H1 (cell line): ENCODE data around the gene GID4. TPM values are rescaled to one million over a fixed set of nuclear protein-coding genes. Genes with fewer than 3 reads are reported as not detected.

Experiments
- BRCA1 ChIP-seq: IDR thresholded peaks from 2 replicates; pipeline ENCODE4 v1.6.1; 2012; ENCODE audit warnings: low read depth, low read length, improper control_type of control experiment
- CBX5 ChIP-seq: fragments of 300-800, 300-1000 bp; sonication (generic); IDR thresholded peaks from 2 replicates; pipeline ENCODE4 v1.7.1; 2016; ENCODE audit warnings: antibody characterized with exemption, low read length, low read depth
- CEBPB ChIP-seq: IDR thresholded peaks from 2 replicates; pipeline ENCODE4 v1.6.1; 2012; ENCODE audit warnings: low read depth, low read length
- NANOG ChIP-seq: IDR thresholded peaks from 2 replicates; pipeline ENCODE4 v1.6.1; 2011; ENCODE audit warnings: low read length, low read depth, mild to moderate bottlenecking, inconsistent platforms; ENCODE audit not compliant: insufficient read depth, poor library complexity, severe bottlenecking
- SIRT6 ChIP-seq: IDR thresholded peaks from one replicate; pipeline ENCODE4 v1.7.1; 2012; ENCODE audit warnings: low read length, inconsistent platforms
- SIX5 ChIP-seq: IDR thresholded peaks from 2 replicates; pipeline ENCODE4 v1.6.1; 2011; ENCODE audit warnings: mild to moderate bottlenecking, low read depth, low read length
- SP2 ChIP-seq: IDR thresholded peaks from 2 replicates; pipeline ENCODE4 v1.6.1; 2012; ENCODE audit warnings: mild to moderate bottlenecking, low read length, inconsistent platforms
- SUZ12 ChIP-seq: fragments of 200-600 bp; sonication (generic); IDR thresholded peaks from 2 replicates; pipeline ENCODE4 v1.6.1; 2012; ENCODE audit warnings: mild to moderate bottlenecking, inconsistent platforms, low read length, moderate library complexity, mixed read lengths
- TCF12 ChIP-seq: IDR thresholded peaks from 2 replicates; pipeline ENCODE4 v1.6.1; 2011; ENCODE audit warnings: low read depth, mild to moderate bottlenecking, low read length
- polyA plus RNA-seq, 7 experiments: library from polyadenylated mRNA; depleted of rRNA in 3 of 7; stranded (reverse) in 5 of 7; unstranded in 2 of 7; fragments of >200 nt in 5 of 7; fragments of 200-250 nt in 2 of 7; gene quantifications; 1 replicate in 5 of 7; 2 replicates in 1 of 7; 4 replicates in 1 of 7; pipeline versions ENCODE4 v1.2.1 to v1.2.3, GENCODE V29; 2011 to 2013; ENCODE audit warnings: missing spikeins in 2 of 7, mixed read lengths in 2 of 7
- total RNA-seq: library from RNA; stranded (reverse); fragmentation: NEBNext Ultra II Directional; extraction: Animal tissue kit (Norgen Biotek cat#: 25700); gene quantifications from 2 replicates; pipeline ENCODE4 v1.2.1, GENCODE V29; 2021
- TF ChIP-seq, protein P1 (sequence below), 3 experiments: IDR thresholded peaks; 1 replicate in 2 of 3; 2 replicates in 1 of 3; pipeline versions ENCODE4 v1.5.1 to v1.6.1; 2011; ENCODE audit warnings: low read length in 3 of 3, mild to moderate bottlenecking in 3 of 3, inconsistent platforms in 2 of 3, low read depth in 1 of 3, moderate library complexity in 1 of 3; ENCODE audit not compliant: insufficient read depth in 1 of 3; ENCODE audit errors: control extremely low read depth in 1 of 3

Gene GID4
- total and polyA plus RNA-seq, 2 of the 8 experiments (the other 6 are each of a cell fraction or from before 2014, with no cell fraction given), result 5.6 to 15.0 TPM

DNA sequence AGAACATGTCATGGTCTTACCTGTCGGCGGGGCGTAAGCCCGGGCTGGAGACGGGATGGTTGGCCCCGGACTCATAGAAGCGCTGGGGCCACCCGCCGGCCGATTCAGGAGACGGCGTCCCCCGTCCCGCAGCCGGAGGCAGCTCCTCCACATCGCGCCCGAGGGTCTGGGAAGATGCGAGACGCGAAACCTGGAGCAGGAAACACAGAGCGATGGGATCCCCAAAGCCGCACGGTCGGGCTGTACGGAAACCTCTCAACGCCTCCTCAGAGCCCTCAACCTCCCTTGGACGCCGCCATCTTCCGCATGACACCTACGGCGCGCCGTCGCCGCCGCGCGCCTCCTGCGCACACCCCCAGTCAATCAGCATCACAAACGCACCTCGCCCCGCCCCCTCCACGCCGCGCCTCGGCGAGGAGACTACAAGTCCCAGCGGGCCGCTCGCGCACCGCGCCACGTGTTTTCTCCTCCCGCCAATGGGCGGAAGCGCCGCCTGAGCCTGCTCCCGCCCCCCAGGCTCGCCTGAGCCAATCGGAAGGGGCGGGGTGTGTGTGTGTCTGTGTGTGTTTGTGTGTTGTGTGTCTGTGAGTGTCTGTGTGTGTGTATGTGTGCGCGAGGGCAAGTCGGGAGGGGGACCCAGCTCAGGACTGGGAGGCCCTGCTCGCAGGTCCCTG, at the start of gene GID4, which contains the start of gene ATPAF2 (continued):
- TF ChIP-seq CBX5 (no peak), SIX5 (peak; percentile 83), SP2 (peak; percentile 62), SUZ12 (no peak), BRCA1 (no peak; the same call in 1 of the 2 replicates), CEBPB (no peak), SIRT6 (no peak), TCF12 (0 out of 2 replicates have a peak, but pooled peaks have one; percentile 21), NANOG (no peak)
- TF ChIP-seq, protein P1, sequence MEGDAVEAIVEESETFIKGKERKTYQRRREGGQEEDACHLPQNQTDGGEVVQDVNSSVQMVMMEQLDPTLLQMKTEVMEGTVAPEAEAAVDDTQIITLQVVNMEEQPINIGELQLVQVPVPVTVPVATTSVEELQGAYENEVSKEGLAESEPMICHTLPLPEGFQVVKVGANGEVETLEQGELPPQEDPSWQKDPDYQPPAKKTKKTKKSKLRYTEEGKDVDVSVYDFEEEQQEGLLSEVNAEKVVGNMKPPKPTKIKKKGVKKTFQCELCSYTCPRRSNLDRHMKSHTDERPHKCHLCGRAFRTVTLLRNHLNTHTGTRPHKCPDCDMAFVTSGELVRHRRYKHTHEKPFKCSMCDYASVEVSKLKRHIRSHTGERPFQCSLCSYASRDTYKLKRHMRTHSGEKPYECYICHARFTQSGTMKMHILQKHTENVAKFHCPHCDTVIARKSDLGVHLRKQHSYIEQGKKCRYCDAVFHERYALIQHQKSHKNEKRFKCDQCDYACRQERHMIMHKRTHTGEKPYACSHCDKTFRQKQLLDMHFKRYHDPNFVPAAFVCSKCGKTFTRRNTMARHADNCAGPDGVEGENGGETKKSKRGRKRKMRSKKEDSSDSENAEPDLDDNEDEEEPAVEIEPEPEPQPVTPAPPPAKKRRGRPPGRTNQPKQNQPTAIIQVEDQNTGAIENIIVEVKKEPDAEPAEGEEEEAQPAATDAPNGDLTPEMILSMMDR (IDR thresholded peaks at IDR 0.05; ENCODE audit: control extremely low read depth in 1 of 3, insufficient read depth in 1 of 3, low read depth in 1 of 3, low read length in 3 of 3), result no peak
